ENCODE measurements around the gene LRRFIP1. TPM values are rescaled to one million over a fixed set of nuclear protein-coding genes. Genes with fewer than 3 reads are reported as not detected.
A peak's percentile ranks its signal among the peaks of the same experiment; 100 is the strongest.

Gene LRRFIP1
- total RNA-seq, 1 donor from 2014 or later, result 33.6 TPM

- DNase-seq (ENCODE audit: low spot score), result no peak
- no peak for ATAC-seq
Observed at GRCh38 chr2:237720957-237721356, 93.6 kb downstream of the LRRFIP1 start.

- DNase-seq (ENCODE audit: low spot score) (no peak), ATAC-seq (no peak)
Observed at GRCh38 chr2:237721458-237721857, 94.1 kb downstream of the LRRFIP1 start.

- ATAC-seq (no peak), DNase-seq (ENCODE audit: low spot score) (peak; percentile 37)
Observed at GRCh38 chr2:237722616-237723015, 95.2 kb downstream of the LRRFIP1 start.

- no peak for ATAC-seq
- DNase-seq (ENCODE audit: low spot score), result no peak
Observed at GRCh38 chr2:237723023-237723422, 95.6 kb downstream of the LRRFIP1 start.

- ATAC-seq (no peak), DNase-seq (ENCODE audit: low spot score) (peak; percentile 36)
Observed at GRCh38 chr2:237723602-237724001, 96.2 kb downstream of the LRRFIP1 start.

- DNase-seq (ENCODE audit: low spot score) (no peak), ATAC-seq (peak; percentile 28)
Observed at GRCh38 chr2:237724811-237725478, 97.6 kb downstream of the LRRFIP1 start.

GRCh38 chr2:237725661-237726060 is 98.3 kb downstream of the LRRFIP1 start:
- ATAC-seq, result peak; percentile 96
- peak; percentile 72 for DNase-seq (ENCODE audit: low spot score)

- ATAC-seq (no peak), DNase-seq (ENCODE audit: low spot score) (no peak)
Observed at GRCh38 chr2:237726401-237726830, 99.0 kb downstream of the LRRFIP1 start.

GRCh38 chr2:237727363-237727762 is 100.0 kb downstream of the LRRFIP1 start:
- DNase-seq (ENCODE audit: low spot score), result no peak

GRCh38 chr2:237729681-237730475 is 102.5 kb downstream of the LRRFIP1 start:
- no peak for DNase-seq (ENCODE audit: low spot score)
- ATAC-seq, result no peak

More at GRCh38 chr2:237727363-237727762, 100.0 kb downstream of the LRRFIP1 start:
- no peak for ATAC-seq

- no peak for DNase-seq (ENCODE audit: low spot score)
- ATAC-seq, result no peak
Observed at GRCh38 chr2:237731663-237732062, 104.3 kb downstream of the LRRFIP1 start.

- DNase-seq (ENCODE audit: low spot score) (no peak), ATAC-seq (peak; percentile 28)
Observed at GRCh38 chr2:237732070-237732469, 104.7 kb downstream of the LRRFIP1 start.

- peak; percentile 93 for DNase-seq (ENCODE audit: low spot score)
- peak; percentile 87 for ATAC-seq
Observed at GRCh38 chr2:237732790-237733381, 105.5 kb downstream of the LRRFIP1 start.

GRCh38 chr2:237733677-237734300 is 106.4 kb downstream of the LRRFIP1 start:
- DNase-seq (ENCODE audit: low spot score) (peak; percentile 82), ATAC-seq (peak; percentile 67)

GRCh38 chr2:237734905-237735623 is 107.7 kb downstream of the LRRFIP1 start:
- DNase-seq (ENCODE audit: low spot score) (no peak), ATAC-seq (no peak)

GRCh38 chr2:237735798-237736197 is 108.4 kb downstream of the LRRFIP1 start:
- no peak for DNase-seq (ENCODE audit: low spot score)
- no peak for ATAC-seq

- DNase-seq (ENCODE audit: low spot score) (no peak), ATAC-seq (no peak)
Observed at GRCh38 chr2:237736783-237737182, 109.4 kb downstream of the LRRFIP1 start.

GRCh38 chr2:237737196-237737865 is 109.9 kb downstream of the LRRFIP1 start:
- DNase-seq (ENCODE audit: low spot score) (no peak), ATAC-seq (no peak)

GRCh38 chr2:237738255-237738654 is 110.9 kb downstream of the LRRFIP1 start:
- ATAC-seq, result no peak

GRCh38 chr2:237739101-237739500 is 111.7 kb downstream of the LRRFIP1 start:
- no peak for DNase-seq (ENCODE audit: low spot score)
- no peak for ATAC-seq

More at GRCh38 chr2:237738255-237738654, 110.9 kb downstream of the LRRFIP1 start:
- DNase-seq (ENCODE audit: low spot score), result no peak

Measured in left lobe of liver (tissue), 2 donors.